ENCODE data around the gene ULK1. TPM values are rescaled to one million over a fixed set of nuclear protein-coding genes. Genes with fewer than 3 reads are reported as not detected.

The ULK1 gene
- total RNA-seq, 1 experiment from 2014 or later = 48.9 TPM

DNA sequence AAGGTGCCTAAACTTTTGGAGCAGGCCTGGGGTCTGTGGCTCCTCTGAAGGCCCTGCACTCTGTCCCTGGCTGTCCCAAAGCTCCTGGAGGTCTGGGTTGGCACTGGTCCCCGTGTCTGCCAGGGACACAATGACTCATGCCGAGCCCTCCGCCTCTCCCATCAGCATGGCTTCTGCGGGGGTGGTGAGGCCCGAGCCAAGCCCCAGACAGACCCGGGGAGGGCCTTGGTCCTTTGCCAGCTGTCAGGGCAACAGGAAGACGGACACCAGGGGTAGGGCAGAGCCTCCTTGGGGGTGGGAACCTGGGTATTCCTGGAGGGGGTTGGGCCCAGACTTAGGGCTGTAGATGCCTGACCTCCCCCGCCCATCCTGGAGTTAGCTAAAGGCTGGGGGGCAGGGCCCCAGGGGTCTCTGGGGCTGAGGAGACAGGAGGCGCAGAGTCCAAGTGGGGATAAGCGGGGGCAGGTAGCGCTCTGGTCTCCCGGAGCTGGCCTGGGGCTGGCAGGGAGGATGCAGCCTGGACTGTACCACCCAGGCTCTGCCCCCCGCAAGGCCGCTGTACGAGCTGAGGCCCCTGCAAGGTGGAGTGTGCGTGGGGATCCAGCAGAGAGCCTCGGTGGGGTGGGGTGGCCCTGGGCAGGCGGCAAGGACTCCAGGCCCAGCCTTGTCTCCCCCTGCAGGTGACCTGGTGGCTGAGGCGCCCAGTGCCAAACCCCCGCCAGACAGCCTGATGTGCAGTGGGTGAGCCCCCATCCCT is 18.3 kb downstream of the ULK1 start:
- DNase-seq = peak; percentile 98
- Mint-ChIP-seq H3K4me3 (ENCODE audit: low read depth, unreplicated experiment) (no peak overlapping the region), H3K4me1 (ENCODE audit: low read depth, unreplicated experiment) (peaks cover 16% of the 10 kb centered on the region), H3K9me3 (ENCODE audit: low read depth, unreplicated experiment) (no peaks in the 10 kb centered on the region), H3K27me3 (ENCODE audit: unreplicated experiment) (no peaks in the 10 kb centered on the region), H3K27ac (ENCODE audit: unreplicated experiment) (no peak overlapping the region), H3K36me3 (ENCODE audit: insufficient read depth, unreplicated experiment) (peaks cover 45% of the 10 kb centered on the region)
- intact Hi-C loops (cut with micrococcal nuclease; ENCODE audit: unreplicated experiment) = no loop called here
- no TSS peak for BruUV-seq (replicated peaks)
- TF ChIP-seq, protein P1, sequence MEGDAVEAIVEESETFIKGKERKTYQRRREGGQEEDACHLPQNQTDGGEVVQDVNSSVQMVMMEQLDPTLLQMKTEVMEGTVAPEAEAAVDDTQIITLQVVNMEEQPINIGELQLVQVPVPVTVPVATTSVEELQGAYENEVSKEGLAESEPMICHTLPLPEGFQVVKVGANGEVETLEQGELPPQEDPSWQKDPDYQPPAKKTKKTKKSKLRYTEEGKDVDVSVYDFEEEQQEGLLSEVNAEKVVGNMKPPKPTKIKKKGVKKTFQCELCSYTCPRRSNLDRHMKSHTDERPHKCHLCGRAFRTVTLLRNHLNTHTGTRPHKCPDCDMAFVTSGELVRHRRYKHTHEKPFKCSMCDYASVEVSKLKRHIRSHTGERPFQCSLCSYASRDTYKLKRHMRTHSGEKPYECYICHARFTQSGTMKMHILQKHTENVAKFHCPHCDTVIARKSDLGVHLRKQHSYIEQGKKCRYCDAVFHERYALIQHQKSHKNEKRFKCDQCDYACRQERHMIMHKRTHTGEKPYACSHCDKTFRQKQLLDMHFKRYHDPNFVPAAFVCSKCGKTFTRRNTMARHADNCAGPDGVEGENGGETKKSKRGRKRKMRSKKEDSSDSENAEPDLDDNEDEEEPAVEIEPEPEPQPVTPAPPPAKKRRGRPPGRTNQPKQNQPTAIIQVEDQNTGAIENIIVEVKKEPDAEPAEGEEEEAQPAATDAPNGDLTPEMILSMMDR (IDR thresholded peaks at IDR 0.05; ENCODE audit: unreplicated experiment) = peak; percentile 37
- CTCF ChIA-PET = interaction anchor here (0.6 to 1.6 kb wide), 6 partner anchors 13 to 128 kb away, joined by 3 to 8 read pairs (median 3); no protein-coding TSS in a partner anchor

DNA sequence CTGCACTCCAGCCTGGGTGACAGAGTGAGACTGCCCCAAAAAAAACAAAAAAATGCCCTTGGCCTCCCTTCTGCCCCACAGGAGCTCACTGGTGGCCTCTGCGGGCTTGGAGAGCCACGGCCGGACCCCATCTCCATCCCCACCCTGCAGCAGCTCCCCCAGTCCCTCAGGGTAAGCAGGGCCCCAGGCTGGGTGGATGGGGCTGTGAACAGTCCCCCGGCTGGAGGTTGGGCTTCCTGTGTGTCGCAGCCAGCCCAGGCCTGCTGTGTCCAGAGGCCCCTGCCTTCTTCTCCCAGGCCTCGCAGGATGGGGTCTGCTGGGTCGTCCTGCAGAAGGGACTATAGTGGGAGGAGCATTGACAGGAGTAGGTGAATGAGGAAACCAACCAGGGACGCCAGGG is 19.2 kb downstream of the ULK1 start:
- CTCF ChIA-PET = interaction anchor here (0.7 to 1.6 kb wide), 2 partner anchors 62 to 127 kb away, joined by 3 to 8 read pairs; no protein-coding TSS in a partner anchor
- peaks cover 16% of the 10 kb centered on the region for H3K4me1 Mint-ChIP-seq (ENCODE audit: low read depth, unreplicated experiment)
- DNase-seq = no peak
- peaks cover 44% of the 10 kb centered on the region for H3K36me3 Mint-ChIP-seq (ENCODE audit: insufficient read depth, unreplicated experiment)
- BruUV-seq (replicated peaks) = no TSS peak
- H3K4me3 Mint-ChIP-seq (ENCODE audit: low read depth, unreplicated experiment) = no peak overlapping the region
- no peaks in the 10 kb centered on the region for H3K9me3 Mint-ChIP-seq (ENCODE audit: low read depth, unreplicated experiment)
- H3K27me3 Mint-ChIP-seq (ENCODE audit: unreplicated experiment) = no peaks in the 10 kb centered on the region
- no peak overlapping the region for H3K27ac Mint-ChIP-seq (ENCODE audit: unreplicated experiment)
- intact Hi-C loops (cut with micrococcal nuclease; ENCODE audit: unreplicated experiment) = no loop called here
- TF ChIP-seq, protein P1 (IDR thresholded peaks at IDR 0.05; ENCODE audit: unreplicated experiment) = no peak

DNA sequence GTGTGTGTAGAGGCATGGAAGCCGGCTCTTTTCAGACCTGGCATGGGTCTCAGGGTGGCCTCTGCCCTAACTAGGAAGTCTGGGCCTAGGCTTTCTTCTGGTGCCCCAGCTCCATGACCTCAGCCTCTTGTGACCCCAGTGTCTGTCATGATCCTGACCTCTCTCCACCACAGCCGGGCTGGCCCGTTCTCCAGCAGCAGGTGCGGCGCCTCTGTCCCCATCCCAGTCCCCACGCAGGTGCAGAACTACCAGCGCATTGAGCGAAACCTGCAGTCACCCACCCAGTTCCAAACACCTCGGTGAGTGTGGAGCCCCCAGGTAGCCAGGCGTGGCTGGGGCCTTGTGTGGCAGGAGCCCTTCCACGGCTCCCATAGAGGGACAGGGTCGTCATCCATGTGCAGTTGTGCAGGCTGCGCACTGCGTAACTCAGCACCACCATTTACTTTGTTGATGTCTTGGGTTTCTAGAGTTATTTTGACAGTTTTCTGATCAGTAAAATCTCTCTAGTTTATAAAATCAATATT is 19.8 kb downstream of the ULK1 start:
- Mint-ChIP-seq H3K27me3 (ENCODE audit: unreplicated experiment) (no peaks in the 10 kb centered on the region), H3K27ac (ENCODE audit: unreplicated experiment) (no peak overlapping the region), H3K4me3 (ENCODE audit: low read depth, unreplicated experiment) (no peak overlapping the region), H3K4me1 (ENCODE audit: low read depth, unreplicated experiment) (peaks cover 16% of the 10 kb centered on the region), H3K9me3 (ENCODE audit: low read depth, unreplicated experiment) (no peaks in the 10 kb centered on the region), H3K36me3 (ENCODE audit: insufficient read depth, unreplicated experiment) (peaks cover 40% of the 10 kb centered on the region)
- BruUV-seq (replicated peaks) = no TSS peak
- intact Hi-C loops (cut with micrococcal nuclease; ENCODE audit: unreplicated experiment) = no loop called here
- DNase-seq = no peak
- CTCF ChIA-PET = no interaction called here
- TF ChIP-seq, protein P1 (IDR thresholded peaks at IDR 0.05; ENCODE audit: unreplicated experiment) = no peak

DNA sequence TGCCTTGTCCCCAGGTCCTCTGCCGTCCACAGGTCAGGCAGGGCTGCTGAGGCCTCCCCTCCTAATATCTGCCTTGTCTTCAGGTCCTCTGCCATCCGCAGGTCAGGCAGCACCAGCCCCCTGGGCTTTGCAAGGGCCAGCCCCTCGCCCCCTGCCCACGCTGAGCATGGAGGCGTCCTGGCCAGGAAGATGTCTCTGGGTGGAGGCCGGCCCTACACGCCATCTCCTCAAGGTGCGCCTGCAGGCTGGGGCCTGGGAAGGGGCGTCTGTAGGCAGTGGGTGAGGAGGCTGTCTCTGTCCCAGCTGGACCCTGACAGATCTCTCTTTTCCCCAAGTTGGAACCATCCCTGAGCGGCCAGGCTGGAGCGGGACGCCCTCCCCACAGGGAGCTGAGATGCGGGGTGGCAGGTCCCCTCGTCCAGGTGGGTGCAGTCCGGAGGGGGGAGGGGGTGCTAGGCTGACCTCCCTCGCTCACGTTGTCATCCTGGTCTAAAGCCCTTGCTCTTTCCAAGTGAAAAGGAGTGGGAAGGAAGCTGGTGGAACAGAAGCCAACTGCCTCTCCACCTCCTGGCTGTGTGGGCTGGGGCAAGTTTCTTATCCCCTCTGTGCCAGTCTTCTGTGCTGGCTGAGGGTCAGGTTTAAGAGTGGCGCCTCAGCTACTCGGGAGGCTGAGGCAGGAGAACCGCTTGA is 20.7 kb downstream of the ULK1 start:
- CTCF ChIA-PET = no interaction called here

More for the DNA sequence above, 20.7 kb downstream of the ULK1 start:
- no TSS peak for BruUV-seq (replicated peaks)
- DNase-seq = no peak
- Mint-ChIP-seq H3K27ac (ENCODE audit: unreplicated experiment) (no peak overlapping the region), H3K27me3 (ENCODE audit: unreplicated experiment) (no peaks in the 10 kb centered on the region), H3K9me3 (ENCODE audit: low read depth, unreplicated experiment) (no peaks in the 10 kb centered on the region), H3K36me3 (ENCODE audit: insufficient read depth, unreplicated experiment) (peaks cover 43% of the 10 kb centered on the region), H3K4me3 (ENCODE audit: low read depth, unreplicated experiment) (no peak overlapping the region), H3K4me1 (ENCODE audit: low read depth, unreplicated experiment) (peaks cover 16% of the 10 kb centered on the region)
- intact Hi-C loops (cut with micrococcal nuclease; ENCODE audit: unreplicated experiment) = no loop called here
- TF ChIP-seq, protein P1 (IDR thresholded peaks at IDR 0.05; ENCODE audit: unreplicated experiment) = no peak

All from Calu3 (cell line).